Gastroesophageal sphincter (tissue), 3 donors: ENCODE results near the gene IFITM5.

Source experiments
- CTCF ChIP-seq, 4 experiments: fragments of 200-600 bp in 2 of 4; fragments of 450-650 bp in 2 of 4; sonication (generic) in 1 of 4; IDR thresholded peaks; one replicate each; pipeline ENCODE4 v1.5.1; 2017 to 2019; ENCODE audit warnings: antibody characterized with exemption in 4 of 4, mild to moderate bottlenecking in 2 of 4, moderate library complexity in 2 of 4
- POLR2A ChIP-seq, 2 donors: fragments of 450-650 bp; IDR thresholded peaks; one replicate each; pipeline ENCODE4 v1.6.1; 2017; ENCODE audit warnings: antibody characterized with exemption in 2 of 2, mild to moderate bottlenecking in 2 of 2, moderate library complexity in 1 of 2

GRCh38 chr11:296171-297050, 2.9 kb downstream of the IFITM5 start:
- no peak for TF ChIP-seq POLR2A (IDR thresholded peaks at IDR 0.05)
- TF ChIP-seq CTCF (IDR thresholded peaks at IDR 0.05), result no peak
